GM12864 (cell line): ENCODE results near the gene HSPB8.

Source experiments
- DNase-seq: peaks from one replicate; pipeline ENCODE4 v3.0.0-alpha.2; 2011; ENCODE audit warnings: low read depth
- H3K4me3 ChIP-seq: 2 replicates; pipeline ENCODE4 v1.5.1; 2011; ENCODE audit warnings: mild to moderate bottlenecking, low read depth, low read length, control low read depth
- CTCF ChIP-seq: IDR thresholded peaks from 2 replicates; pipeline ENCODE4 v1.5.1; 2011; ENCODE audit warnings: low read depth, mild to moderate bottlenecking, moderate library complexity, low read length, control low read depth, inconsistent platforms; ENCODE audit errors: missing control alignments

Gene HSPB8

GRCh38 chr12:119156401-119157044, 22.2 kb upstream of the HSPB8 start:
- no peak for TF ChIP-seq CTCF
- no peak overlapping the region for H3K4me3 ChIP-seq
- no peak for DNase-seq

- DNase-seq, result no peak
- no peak overlapping the region for H3K4me3 ChIP-seq
- no peak for TF ChIP-seq CTCF
These were observed 21.2 kb upstream of the HSPB8 start for GRCh38 chr12:119157528-119157927.

GRCh38 chr12:119157978-119158377, 20.8 kb upstream of the HSPB8 start:
- DNase-seq, result no peak
- no peak overlapping the region for H3K4me3 ChIP-seq
- no peak for TF ChIP-seq CTCF

GRCh38 chr12:119158402-119158801, 20.3 kb upstream of the HSPB8 start:
- H3K4me3 ChIP-seq, result no peak overlapping the region
- TF ChIP-seq CTCF, result no peak

GRCh38 chr12:119159844-119160243, 18.9 kb upstream of the HSPB8 start:
- H3K4me3 ChIP-seq, result no peak overlapping the region
- DNase-seq, result no peak
- no peak for TF ChIP-seq CTCF

More at GRCh38 chr12:119158402-119158801, 20.3 kb upstream of the HSPB8 start:
- DNase-seq, result no peak

GRCh38 chr12:119167902-119168301, 10.8 kb upstream of the HSPB8 start:
- no peak for DNase-seq
- no peak overlapping the region for H3K4me3 ChIP-seq
- no peak for TF ChIP-seq CTCF

GRCh38 chr12:119168721-119169120, 10.0 kb upstream of the HSPB8 start:
- H3K4me3 ChIP-seq, result no peak overlapping the region
- no peak for DNase-seq
- no peak for TF ChIP-seq CTCF
